Activated B cell treated with CpG ODN at 0.5 μM for 24 hours (primary cell): Measurements from ENCODE around the gene RXRA. TPM values are rescaled to one million over a fixed set of nuclear protein-coding genes. Genes with fewer than 3 reads are reported as not detected.
A peak's percentile ranks its signal among the peaks of the same experiment; 100 is the strongest.

Experiments
- ATAC-seq: fragments of 200-7000 bp; cut with Tn5 transposase; one replicate; pipeline ENCODE4 v1.10.0; 2021; ENCODE audit warnings: low read depth, mild to moderate bottlenecking, moderate library complexity
- CTCF ChIA-PET: fragments of 350-600 bp; sonication (Branson Sonifier 250); formaldehyde crosslinking; loops from one replicate; lab custom pipeline; 2021; ENCODE audit warnings: antibody characterized with exemption; lab: Charles Lee
- POLR2A ChIA-PET: fragments of 350-600 bp; sonication (Branson Sonifier 250); formaldehyde crosslinking; loops from one replicate; lab custom pipeline; 2021; ENCODE audit warnings: antibody characterized with exemption; lab: Charles Lee
- DNase-seq: peaks from one replicate; pipeline ENCODE4 v3.0.0; 2022
- H3K27ac Mint-ChIP-seq: one replicate; pipeline ENCODE4 v1.8.0; 2020; ENCODE audit warnings: mixed read lengths
- H3K27me3 Mint-ChIP-seq: one replicate; pipeline ENCODE4 v1.8.0; 2021; ENCODE audit warnings: mixed read lengths
- H3K36me3 Mint-ChIP-seq: one replicate; pipeline ENCODE4 v1.8.0; 2021; ENCODE audit warnings: low read depth, mixed read lengths
- H3K4me1 Mint-ChIP-seq: one replicate; pipeline ENCODE4 v1.8.0; 2021; ENCODE audit warnings: mixed read lengths
- H3K4me3 Mint-ChIP-seq: one replicate; pipeline ENCODE4 v1.8.0; 2020; ENCODE audit warnings: mild to moderate bottlenecking, mixed read lengths
- H3K9me3 Mint-ChIP-seq: one replicate; pipeline ENCODE4 v1.8.0; 2020; ENCODE audit warnings: mixed read lengths
- CTCF ChIP-seq: fragments of 200-600 bp; IDR thresholded peaks from one replicate; pipeline ENCODE4 v1.8.0; 2022; ENCODE audit warnings: antibody characterized with exemption, mild to moderate bottlenecking
- intact Hi-C: fragments of 100-400 bp; cut with micrococcal nuclease; formaldehyde crosslinking; loops from one replicate; pipeline ENCODE4 v1.15.1; 2024
- total RNA-seq: library from RNA; stranded (reverse); gene quantifications from 2 replicates; pipeline ENCODE4 v1.2.3, GENCODE V29; 2022

The RXRA gene
- total RNA-seq, 1 donor from 2014 or later = 5.0 TPM

- H3K27ac Mint-ChIP-seq = peak overlapping the region; percentile 84
- no peaks in the 10 kb centered on the region for H3K36me3 Mint-ChIP-seq
- H3K27me3 Mint-ChIP-seq = no peaks in the 10 kb centered on the region
- intact Hi-C loops = loop anchor here (1.0 kb wide), 1 partner anchor 18 kb away; no protein-coding TSS in a partner anchor
- ATAC-seq = no peak
- H3K4me1 Mint-ChIP-seq = peaks cover 17% of the 10 kb centered on the region
- POLR2A ChIA-PET = interaction anchor here (0.9 to 1.6 kb wide), 5 partner anchors 15 to 292 kb away, joined by 3 to 7 read pairs (median 6); partner anchors contain the start of gene RNU6ATAC
- CTCF ChIA-PET = interaction anchor here (0.9 to 2.5 kb wide), 2 partner anchors 18 to 286 kb away, joined by 3 to 6 read pairs; no protein-coding TSS in a partner anchor
- peak overlapping the region; percentile 88 for H3K4me3 Mint-ChIP-seq
- H3K9me3 Mint-ChIP-seq = no peaks in the 10 kb centered on the region
- no peak for DNase-seq
- TF ChIP-seq CTCF = no peak
Observed at GRCh38 chr9:134456756-134457305, 130.6 kb downstream of the RXRA start.

GRCh38 chr9:134457321-134458206 is 131.3 kb downstream of the RXRA start:
- intact Hi-C loops = no loop called here
- Mint-ChIP-seq H3K4me3 (no peak overlapping the region), H3K9me3 (no peaks in the 10 kb centered on the region), H3K27me3 (peaks cover under 1% of the 10 kb centered on the region), H3K4me1 (peaks cover 17% of the 10 kb centered on the region), H3K27ac (no peak overlapping the region), H3K36me3 (no peaks in the 10 kb centered on the region)
- no peak for TF ChIP-seq CTCF
- DNase-seq (no peak), ATAC-seq (no peak)
- ChIA-PET CTCF (interaction anchor here (0.9 kb wide), 1 partner anchor 18 kb away, joined by 3 read pairs; no protein-coding TSS in a partner anchor), POLR2A (no interaction called here)

- Mint-ChIP-seq H3K4me1 (peaks cover 17% of the 10 kb centered on the region), H3K9me3 (no peaks in the 10 kb centered on the region), H3K36me3 (no peaks in the 10 kb centered on the region), H3K27me3 (peaks cover 2% of the 10 kb centered on the region), H3K27ac (no peak overlapping the region), H3K4me3 (no peak overlapping the region)
- intact Hi-C loops = no loop called here
- ChIA-PET POLR2A (no interaction called here), CTCF (no interaction called here)
- TF ChIP-seq CTCF = no peak
- DNase-seq = no peak
- no peak for ATAC-seq
Observed at GRCh38 chr9:134458207-134459108, 132.2 kb downstream of the RXRA start.

GRCh38 chr9:134459164-134459563 is 132.9 kb downstream of the RXRA start:
- POLR2A ChIA-PET = no interaction called here
- CTCF ChIA-PET = no interaction called here
- Mint-ChIP-seq H3K9me3 (no peaks in the 10 kb centered on the region), H3K4me3 (no peak overlapping the region), H3K27ac (no peak overlapping the region), H3K4me1 (peaks cover 17% of the 10 kb centered on the region), H3K27me3 (peaks cover 2% of the 10 kb centered on the region), H3K36me3 (no peaks in the 10 kb centered on the region)
- no peak for TF ChIP-seq CTCF
- DNase-seq (no peak), ATAC-seq (no peak)
- intact Hi-C loops = no loop called here
